Lower lobe of right lung (tissue), 2 donors: ENCODE results near the gene HLA-B. TPM values are rescaled to one million over a fixed set of nuclear protein-coding genes. Genes with fewer than 3 reads are reported as not detected.

Experiments used
- ATAC-seq, 2 donors: fragments of 200-7000 bp; cut with Tn5 transposase; one replicate each; pipeline ENCODE4 v1.9.1; 2020 to 2022; ENCODE audit warnings: mild to moderate bottlenecking in 2 of 2, moderate library complexity in 2 of 2
- DNase-seq: peaks from one replicate; pipeline ENCODE4 v3.0.0-alpha.2; 2020
- H3K27ac ChIP-seq: fragments of 200-600 bp; one replicate; pipeline ENCODE4 v1.8.0; 2022
- H3K27me3 ChIP-seq: fragments of 200-600 bp; one replicate; pipeline ENCODE4 v1.8.0; 2022; ENCODE audit warnings: low read depth
- H3K36me3 ChIP-seq: fragments of 200-600 bp; one replicate; pipeline ENCODE4 v1.8.0; 2022; ENCODE audit warnings: mild to moderate bottlenecking
- H3K4me1 ChIP-seq: fragments of 200-600 bp; one replicate; pipeline ENCODE4 v1.8.0; 2022
- H3K4me3 ChIP-seq: fragments of 200-600 bp; one replicate; pipeline ENCODE4 v1.8.0; 2022; ENCODE audit warnings: mild to moderate bottlenecking
- H3K9me3 ChIP-seq: fragments of 200-600 bp; one replicate; pipeline ENCODE4 v1.8.0; 2022
- intact Hi-C: fragments of 100-400 bp; cut with DNase I; formaldehyde crosslinking; loops from one replicate; pipeline ENCODE4 v1.11.0; 2022
- total RNA-seq: library from RNA; stranded (reverse); fragmentation: NEBNext Ultra II Directional; extraction: Animal tissue kit (Norgen Biotek cat#: 25700); gene quantifications from one replicate; pipeline ENCODE4 v1.2.1, GENCODE V29; 2021
- TF ChIP-seq, protein P1 (sequence below): fragments of 200-600 bp; IDR thresholded peaks from one replicate; pipeline ENCODE4 v1.8.0; 2022; ENCODE audit warnings: antibody characterized with exemption, mild to moderate bottlenecking
- donor health status: DM: no; HTN: yes; CAD: no; lungs with severe emphysema.

Gene HLA-B
- total RNA-seq, 1 donor from 2014 or later: 2,736 TPM

DNA sequence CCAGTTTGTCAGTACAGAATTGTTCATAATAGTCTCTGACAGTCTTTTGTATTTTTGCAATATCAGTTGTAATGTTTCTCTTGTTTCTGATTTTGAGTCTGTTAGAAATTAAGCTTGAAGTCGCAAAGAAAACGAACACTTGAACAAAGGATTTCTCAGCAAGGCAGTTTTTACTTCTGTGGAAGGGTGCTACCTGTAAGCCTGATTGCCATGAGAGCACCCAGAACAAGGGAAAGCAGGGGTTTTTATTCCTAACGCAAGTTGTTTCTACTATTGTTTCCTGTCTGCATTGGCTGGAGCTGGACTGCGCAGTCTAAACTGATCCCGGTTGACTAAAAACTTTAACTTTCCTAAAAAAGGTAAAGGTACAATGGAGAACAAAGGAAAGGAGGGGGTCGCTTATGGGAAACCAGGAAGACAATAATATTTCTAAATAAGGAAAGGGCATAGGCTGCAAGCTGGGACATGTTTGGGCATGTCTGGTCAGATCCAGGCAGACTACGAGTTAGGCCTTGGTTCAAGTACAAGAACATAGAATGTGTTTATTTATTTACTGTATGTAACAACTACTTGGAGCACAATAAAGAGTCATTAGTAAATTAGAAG lies 28.5 kb downstream of the HLA-B start:
- no peaks in the 10 kb centered on the region for H3K27me3 ChIP-seq
- TF ChIP-seq, protein P1, sequence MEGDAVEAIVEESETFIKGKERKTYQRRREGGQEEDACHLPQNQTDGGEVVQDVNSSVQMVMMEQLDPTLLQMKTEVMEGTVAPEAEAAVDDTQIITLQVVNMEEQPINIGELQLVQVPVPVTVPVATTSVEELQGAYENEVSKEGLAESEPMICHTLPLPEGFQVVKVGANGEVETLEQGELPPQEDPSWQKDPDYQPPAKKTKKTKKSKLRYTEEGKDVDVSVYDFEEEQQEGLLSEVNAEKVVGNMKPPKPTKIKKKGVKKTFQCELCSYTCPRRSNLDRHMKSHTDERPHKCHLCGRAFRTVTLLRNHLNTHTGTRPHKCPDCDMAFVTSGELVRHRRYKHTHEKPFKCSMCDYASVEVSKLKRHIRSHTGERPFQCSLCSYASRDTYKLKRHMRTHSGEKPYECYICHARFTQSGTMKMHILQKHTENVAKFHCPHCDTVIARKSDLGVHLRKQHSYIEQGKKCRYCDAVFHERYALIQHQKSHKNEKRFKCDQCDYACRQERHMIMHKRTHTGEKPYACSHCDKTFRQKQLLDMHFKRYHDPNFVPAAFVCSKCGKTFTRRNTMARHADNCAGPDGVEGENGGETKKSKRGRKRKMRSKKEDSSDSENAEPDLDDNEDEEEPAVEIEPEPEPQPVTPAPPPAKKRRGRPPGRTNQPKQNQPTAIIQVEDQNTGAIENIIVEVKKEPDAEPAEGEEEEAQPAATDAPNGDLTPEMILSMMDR: no peak
- no peak for DNase-seq
- H3K9me3 ChIP-seq: no peaks in the 10 kb centered on the region
- H3K27ac ChIP-seq: no peak overlapping the region
- intact Hi-C loops: no loop called here
- no peaks in the 10 kb centered on the region for H3K4me1 ChIP-seq
- H3K36me3 ChIP-seq: no peaks in the 10 kb centered on the region
- no peak overlapping the region for H3K4me3 ChIP-seq
- no peak for ATAC-seq

DNA sequence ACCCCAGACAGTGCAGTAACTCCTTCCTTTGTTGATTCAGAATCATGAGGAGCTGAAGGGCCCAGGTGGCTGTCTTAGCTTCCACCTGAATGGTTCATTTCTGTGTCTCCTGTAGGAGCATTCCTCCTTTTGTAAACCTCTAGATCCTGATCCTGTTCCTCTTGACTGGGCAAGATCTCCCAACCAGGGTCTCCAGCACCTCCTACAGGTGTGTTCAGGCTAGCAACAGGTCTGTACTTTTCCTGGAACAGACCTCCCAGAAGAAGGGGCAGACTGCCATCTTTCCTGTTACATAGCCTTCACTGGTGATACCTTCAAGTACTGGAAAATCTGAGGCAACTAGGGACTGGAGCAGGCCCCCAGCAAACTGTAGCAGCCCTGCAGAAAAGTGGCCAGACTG lies 35.2 kb downstream of the HLA-B start:
- Histone ChIP-seq H3K9me3 (no peaks in the 10 kb centered on the region), H3K4me3 (no peak overlapping the region), H3K27ac (no peak overlapping the region), H3K4me1 (no peaks in the 10 kb centered on the region), H3K36me3 (no peaks in the 10 kb centered on the region), H3K27me3 (no peaks in the 10 kb centered on the region)
- ATAC-seq: no peak
- no peak for DNase-seq
- TF ChIP-seq, protein P1: no peak
- intact Hi-C loops: no loop called here

DNA sequence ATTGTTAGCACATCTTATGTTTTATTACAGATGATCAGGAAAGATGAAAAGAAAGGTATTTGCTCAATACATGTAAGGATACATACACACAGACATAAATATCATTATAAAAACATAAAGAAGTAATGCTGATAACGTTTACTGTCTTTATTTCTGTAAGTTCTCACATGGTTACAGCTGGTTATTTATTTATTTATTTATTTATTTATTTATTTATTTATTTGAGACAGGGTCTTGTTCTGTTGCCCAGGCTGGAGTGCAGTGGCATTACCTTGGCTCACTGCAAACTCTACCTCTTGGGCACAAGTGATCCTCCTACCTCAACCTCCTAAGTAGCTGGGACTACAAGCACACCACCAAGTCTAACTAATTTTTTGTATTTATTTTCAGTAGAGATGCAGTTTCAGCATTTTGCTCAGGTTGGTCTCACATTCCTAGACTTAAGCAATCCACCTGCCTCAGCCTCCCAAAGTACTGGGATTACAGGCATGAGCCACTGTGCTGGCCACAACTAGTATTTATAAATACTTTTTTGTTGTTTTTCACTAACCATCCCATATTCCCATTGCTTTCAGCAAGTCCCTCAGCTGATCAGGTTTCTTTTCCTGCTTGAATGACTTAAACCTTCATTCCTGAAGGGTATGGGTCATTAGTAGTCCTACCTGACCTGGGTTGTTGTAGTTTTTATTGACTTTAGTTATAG lies 35.8 kb downstream of the HLA-B start:
- no peak overlapping the region for H3K27ac ChIP-seq
- H3K4me3 ChIP-seq: no peak overlapping the region
- ATAC-seq (no peak), DNase-seq (no peak)
- TF ChIP-seq, protein P1: no peak
- intact Hi-C loops: no loop called here
- no peaks in the 10 kb centered on the region for H3K9me3 ChIP-seq
- no peaks in the 10 kb centered on the region for H3K27me3 ChIP-seq
- no peaks in the 10 kb centered on the region for H3K4me1 ChIP-seq
- no peaks in the 10 kb centered on the region for H3K36me3 ChIP-seq

DNA sequence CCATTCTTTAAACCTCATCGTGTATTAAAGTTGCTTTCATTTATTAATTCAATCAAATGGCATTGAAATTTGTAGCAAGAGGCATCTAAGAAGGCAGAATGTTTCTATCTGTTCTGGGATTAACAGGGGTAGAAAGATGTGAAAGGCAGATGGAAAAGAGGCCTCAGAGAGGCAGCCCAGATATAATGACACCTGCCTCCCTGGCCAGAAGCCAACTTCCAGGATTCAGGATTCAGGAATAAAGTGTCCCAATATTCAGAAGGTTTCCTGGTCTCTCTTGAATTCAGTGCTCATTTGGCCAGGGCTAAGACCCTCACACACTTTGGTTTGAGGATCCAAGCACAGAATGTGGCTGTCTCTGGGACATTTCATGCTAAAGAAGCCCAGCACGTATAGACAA lies 39.9 kb downstream of the HLA-B start:
- intact Hi-C loops: no loop called here
- no peaks in the 10 kb centered on the region for H3K4me1 ChIP-seq
- no peaks in the 10 kb centered on the region for H3K36me3 ChIP-seq
- DNase-seq (no peak), ATAC-seq (no peak)
- no peak overlapping the region for H3K27ac ChIP-seq
- no peaks in the 10 kb centered on the region for H3K9me3 ChIP-seq
- no peak overlapping the region for H3K4me3 ChIP-seq
- TF ChIP-seq, protein P1: no peak
- no peaks in the 10 kb centered on the region for H3K27me3 ChIP-seq

DNA sequence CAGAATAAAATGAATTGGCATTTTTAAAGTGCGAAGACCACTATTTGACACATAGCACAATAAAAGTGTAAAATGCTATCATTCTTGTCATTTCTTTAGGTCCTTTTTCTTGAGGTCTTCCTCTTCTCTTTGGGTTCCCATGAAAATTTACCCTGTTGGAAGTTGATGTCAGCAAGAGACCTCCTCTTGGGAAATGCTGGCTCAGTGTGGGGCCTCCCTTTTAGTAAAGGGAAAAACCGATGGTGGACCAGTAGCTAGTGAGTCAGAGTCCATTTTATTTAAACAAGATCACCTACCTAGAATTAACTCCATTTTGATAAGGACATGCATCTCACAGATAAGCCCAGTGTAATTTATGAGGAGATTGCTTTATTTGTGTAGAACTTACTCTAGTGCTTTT lies 47.3 kb downstream of the HLA-B start:
- Histone ChIP-seq H3K4me3 (no peak overlapping the region), H3K4me1 (peaks cover 15% of the 10 kb centered on the region), H3K27ac (no peak overlapping the region), H3K36me3 (no peaks in the 10 kb centered on the region), H3K9me3 (no peaks in the 10 kb centered on the region), H3K27me3 (peaks cover 16% of the 10 kb centered on the region)
- DNase-seq (no peak), ATAC-seq (no peak)
- intact Hi-C loops: no loop called here
- TF ChIP-seq, protein P1: no peak
